ENCODE data around the gene UBE2E3.

Gene UBE2E3

DNA sequence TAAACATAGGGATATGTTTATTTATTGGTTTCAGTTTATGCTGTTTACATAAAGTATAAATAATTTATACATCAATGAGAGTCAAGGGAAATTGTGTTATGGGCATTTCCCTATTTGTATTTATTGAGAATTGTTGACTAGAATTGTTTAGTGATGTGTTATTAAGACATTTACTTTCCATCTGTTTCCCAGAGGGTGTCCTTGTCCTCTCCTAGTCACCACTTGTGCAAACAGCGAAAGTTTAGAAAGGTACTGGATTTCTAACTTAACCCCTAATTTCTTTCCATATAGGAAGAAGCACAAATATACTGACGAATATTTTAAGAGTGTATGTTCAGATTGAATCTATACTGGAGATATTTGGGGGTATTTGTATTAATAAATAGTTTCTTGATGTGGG lies 6.7 kb downstream of the UBE2E3 start:
- no peak for DNase-seq (ENCODE audit: low read depth)
- no peak for TF ChIP-seq CTCF (IDR thresholded peaks at IDR 0.05; ENCODE audit: control insufficient read depth, extremely low read depth, insufficient read depth)
- no peak overlapping the region for H3K4me3 ChIP-seq (ENCODE audit: low read depth, low read length)

DNA sequence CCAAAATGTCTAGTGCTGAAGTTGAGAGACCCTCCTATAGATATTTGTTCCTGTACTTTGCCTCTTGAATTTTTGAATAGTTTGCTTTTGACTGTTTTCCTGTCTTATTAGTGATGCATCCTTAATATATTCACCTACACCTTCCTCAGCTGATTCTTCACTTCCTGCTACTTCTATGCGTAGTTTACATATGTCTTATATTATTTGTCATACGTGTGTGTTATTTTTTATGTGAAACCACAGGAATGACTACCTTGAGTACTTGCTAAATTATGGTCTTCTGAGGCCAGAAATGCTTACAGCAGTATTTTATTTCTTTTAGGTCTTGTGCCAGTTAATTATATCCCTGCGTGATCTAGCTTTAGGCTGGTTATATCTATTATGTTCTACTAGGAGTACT lies 9.9 kb downstream of the UBE2E3 start:
- TF ChIP-seq CTCF (IDR thresholded peaks at IDR 0.05; ENCODE audit: control insufficient read depth, extremely low read depth, insufficient read depth): no peak
- DNase-seq (ENCODE audit: low read depth): no peak
- H3K4me3 ChIP-seq (ENCODE audit: low read depth, low read length): no peak overlapping the region

- DNase-seq (ENCODE audit: low read depth): no peak
- no peak overlapping the region for H3K4me3 ChIP-seq (ENCODE audit: low read depth, low read length)
- no peak for TF ChIP-seq CTCF (IDR thresholded peaks at IDR 0.05; ENCODE audit: control insufficient read depth, extremely low read depth, insufficient read depth)
Observed at GRCh38 chr2:180990794-180991193, 10.4 kb downstream of the UBE2E3 start.

DNA sequence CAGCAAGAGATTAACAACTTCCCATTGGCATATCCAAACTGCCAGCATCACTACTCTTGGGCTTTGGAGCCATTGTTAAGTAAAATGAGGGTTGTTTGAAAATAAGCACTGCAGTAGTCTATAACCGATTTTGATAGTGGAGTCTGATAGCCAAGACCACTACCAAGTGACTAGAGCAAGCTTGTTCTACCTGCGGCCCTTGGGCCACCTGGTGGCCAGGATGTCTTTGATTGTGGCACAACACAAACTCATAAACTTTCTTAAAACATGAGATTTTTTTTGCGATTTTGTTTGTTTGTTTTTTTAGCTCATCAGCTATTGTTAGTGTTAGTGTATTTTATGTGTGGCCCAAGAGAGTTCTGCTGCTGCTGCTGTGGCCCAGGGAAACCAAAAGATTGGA lies 11.0 kb downstream of the UBE2E3 start:
- TF ChIP-seq CTCF (IDR thresholded peaks at IDR 0.05; ENCODE audit: control insufficient read depth, extremely low read depth, insufficient read depth): no peak
- no peak overlapping the region for H3K4me3 ChIP-seq (ENCODE audit: low read depth, low read length)
- no peak for DNase-seq (ENCODE audit: low read depth)

DNA sequence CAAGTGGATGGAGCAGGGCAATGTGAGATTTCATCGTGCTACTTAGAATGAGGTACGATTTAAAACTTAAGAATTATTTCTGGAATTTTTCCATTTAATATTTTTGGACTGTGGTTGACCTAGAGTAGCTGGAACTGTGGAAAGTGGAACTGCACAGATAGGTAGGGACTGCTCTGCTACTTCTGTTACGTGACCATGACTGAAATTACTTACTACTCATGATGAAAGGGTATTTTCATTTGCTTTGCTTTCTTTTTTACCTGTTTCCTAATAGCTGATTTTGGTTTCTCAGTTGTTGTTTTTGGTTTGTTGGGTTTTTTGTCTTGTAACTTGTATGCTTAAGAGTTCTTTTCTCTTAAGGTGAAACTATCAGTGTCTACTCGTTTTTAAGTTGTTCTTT lies 11.4 kb downstream of the UBE2E3 start:
- no peak for DNase-seq (ENCODE audit: low read depth)
- TF ChIP-seq CTCF (IDR thresholded peaks at IDR 0.05; ENCODE audit: control insufficient read depth, extremely low read depth, insufficient read depth): no peak
- H3K4me3 ChIP-seq (ENCODE audit: low read depth, low read length): no peak overlapping the region

GRCh38 chr2:180992994-180993393 lies 12.6 kb downstream of the UBE2E3 start:
- no peak overlapping the region for H3K4me3 ChIP-seq (ENCODE audit: low read depth, low read length)
- DNase-seq (ENCODE audit: low read depth): no peak
- peak; percentile 45 for TF ChIP-seq CTCF (IDR thresholded peaks at IDR 0.05; ENCODE audit: control insufficient read depth, extremely low read depth, insufficient read depth)

- TF ChIP-seq CTCF (IDR thresholded peaks at IDR 0.05; ENCODE audit: control insufficient read depth, extremely low read depth, insufficient read depth): no peak
- H3K4me3 ChIP-seq (ENCODE audit: low read depth, low read length): no peak overlapping the region
- DNase-seq (ENCODE audit: low read depth): no peak
Observed at GRCh38 chr2:180999274-180999964, 19.0 kb downstream of the UBE2E3 start.
